Left lung (tissue), 10 donors: Measurements from ENCODE around the gene DHX35. TPM values are rescaled to one million over a fixed set of nuclear protein-coding genes. Genes with fewer than 3 reads are reported as not detected.

Experiments used
- ATAC-seq: fragments of 200-7000 bp; cut with Tn5 transposase; one replicate; pipeline ENCODE4 v1.9.1; 2020; ENCODE audit warnings: moderate library complexity
- DNase-seq, 4 donors: peaks; one replicate each; pipeline ENCODE4 v3.0.0-alpha.2; 2013 to 2020
- H3K27ac ChIP-seq, 2 donors: fragments of 200-600 bp; sonication (generic) in 1 of 2; one replicate each; pipeline versions ENCODE4 v1.5.0 to v1.8.0; 2020 to 2021
- H3K27me3 ChIP-seq, 2 donors: fragments of 200-600 bp; sonication (generic) in 1 of 2; one replicate each; pipeline versions ENCODE4 v1.5.0 to v1.8.0; 2020 to 2021
- H3K36me3 ChIP-seq, 2 donors: fragments of 200-600 bp; sonication (generic) in 1 of 2; one replicate each; pipeline versions ENCODE4 v1.5.0 to v1.8.0; 2020 to 2021
- H3K4me1 ChIP-seq, 2 donors: fragments of 200-600 bp; one replicate each; pipeline ENCODE4 v1.8.0; 2021
- H3K4me3 ChIP-seq, 2 donors: fragments of 200-600 bp; sonication (generic) in 1 of 2; one replicate each; pipeline versions ENCODE4 v1.5.0 to v1.8.0; 2020 to 2021; ENCODE audit warnings: mild to moderate bottlenecking in 1 of 2
- H3K9me3 ChIP-seq, 2 donors: fragments of 200-600 bp; sonication (generic) in 1 of 2; one replicate each; pipeline versions ENCODE4 v1.5.0 to v1.8.0; 2020 to 2021
- intact Hi-C, 2 donors: fragments of 100-400 bp; cut with DNase I; formaldehyde crosslinking; loops; one replicate each; pipeline versions ENCODE4 v1.11.2 to v1.14.2; 2022
- polyA plus RNA-seq, 6 donors: library from polyadenylated mRNA; unstranded; fragments of 120-200 nt; gene quantifications; one replicate each; pipeline ENCODE4 v1.2.1, GENCODE V29; 2013; ENCODE audit not compliant: insufficient read length in 6 of 6
- total RNA-seq, 2 donors: library from RNA; stranded (reverse); fragmentation: NEBNext Ultra II Directional; extraction: Animal tissue kit (Norgen Biotek cat#: 25700); gene quantifications; one replicate each; pipeline ENCODE4 v1.2.1, GENCODE V29; 2021
- TF ChIP-seq, protein P1 (sequence below), 2 donors: fragments of 200-600 bp; sonication (generic) in 1 of 2; IDR thresholded peaks; one replicate each; pipeline versions ENCODE4 v1.5.0 to v1.8.0; 2021; ENCODE audit warnings: antibody characterized with exemption in 2 of 2
- donor health status: DM: no; HTN: yes; CAD: no.
- donor health status: DM: no; HTN: no; CAD: no.

The DHX35 gene
- total and polyA plus RNA-seq, 8 donors, result 7.5 to 17.7 (median 16.4) TPM

DNA sequence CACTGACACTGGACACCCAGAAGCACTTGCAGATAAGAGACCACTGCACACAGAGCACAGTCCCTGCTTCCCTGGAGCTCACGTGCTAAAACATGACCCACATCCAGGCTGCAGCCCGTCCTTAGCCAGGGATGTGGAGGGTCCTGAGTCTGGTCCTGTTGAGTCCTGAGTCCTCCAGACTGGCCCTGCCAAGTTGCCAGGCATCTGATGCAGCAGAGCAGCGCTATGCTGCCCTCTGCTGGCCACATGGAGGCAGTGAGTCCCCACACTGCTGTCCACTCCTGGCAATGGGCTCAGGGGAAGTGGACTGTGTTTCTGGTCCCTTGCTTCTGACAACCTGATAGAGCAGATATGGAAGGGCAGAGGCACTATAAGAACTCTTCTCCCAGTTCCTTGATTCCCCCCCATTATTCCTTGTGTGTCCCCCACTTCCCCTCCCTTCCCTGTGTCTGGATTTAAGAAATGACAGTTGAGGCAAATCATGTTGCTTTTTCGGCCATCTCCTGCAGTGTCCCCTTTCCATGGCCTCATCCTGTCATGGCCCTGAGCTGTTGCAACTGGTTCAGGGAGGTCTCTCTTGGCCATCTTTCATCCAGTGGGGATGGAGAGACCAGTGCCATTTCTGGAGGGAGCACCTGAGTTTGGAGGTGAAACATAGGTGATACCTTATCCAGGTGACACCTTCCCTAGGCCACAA, 86.0 kb downstream of the DHX35 start:
- no peaks in the 10 kb centered on the region for H3K9me3 ChIP-seq
- no peak overlapping the region for H3K27ac ChIP-seq
- peak; percentile 92 for ATAC-seq
- H3K27me3 ChIP-seq, result peaks cover 0 to 5% of the 10 kb centered on the region in 2 donors
- peak; percentile 66 to 94 (median 83) for DNase-seq
- peaks cover 5 to 15% of the 10 kb centered on the region in 2 donors for H3K4me1 ChIP-seq
- intact Hi-C loops, result loop anchor here in 1 of 2 donors (5.0 kb wide), 1 partner anchor 121 kb away; the partner anchor contains the start of gene FAM83D
- no peak overlapping the region for H3K4me3 ChIP-seq
- H3K36me3 ChIP-seq, result peaks cover 0 to 3% of the 10 kb centered on the region in 2 donors
- TF ChIP-seq, protein P1, sequence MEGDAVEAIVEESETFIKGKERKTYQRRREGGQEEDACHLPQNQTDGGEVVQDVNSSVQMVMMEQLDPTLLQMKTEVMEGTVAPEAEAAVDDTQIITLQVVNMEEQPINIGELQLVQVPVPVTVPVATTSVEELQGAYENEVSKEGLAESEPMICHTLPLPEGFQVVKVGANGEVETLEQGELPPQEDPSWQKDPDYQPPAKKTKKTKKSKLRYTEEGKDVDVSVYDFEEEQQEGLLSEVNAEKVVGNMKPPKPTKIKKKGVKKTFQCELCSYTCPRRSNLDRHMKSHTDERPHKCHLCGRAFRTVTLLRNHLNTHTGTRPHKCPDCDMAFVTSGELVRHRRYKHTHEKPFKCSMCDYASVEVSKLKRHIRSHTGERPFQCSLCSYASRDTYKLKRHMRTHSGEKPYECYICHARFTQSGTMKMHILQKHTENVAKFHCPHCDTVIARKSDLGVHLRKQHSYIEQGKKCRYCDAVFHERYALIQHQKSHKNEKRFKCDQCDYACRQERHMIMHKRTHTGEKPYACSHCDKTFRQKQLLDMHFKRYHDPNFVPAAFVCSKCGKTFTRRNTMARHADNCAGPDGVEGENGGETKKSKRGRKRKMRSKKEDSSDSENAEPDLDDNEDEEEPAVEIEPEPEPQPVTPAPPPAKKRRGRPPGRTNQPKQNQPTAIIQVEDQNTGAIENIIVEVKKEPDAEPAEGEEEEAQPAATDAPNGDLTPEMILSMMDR (IDR thresholded peaks at IDR 0.05), result peak; percentile 98 to 99

- H3K4me1 ChIP-seq, result peaks cover 5 to 15% of the 10 kb centered on the region in 2 donors
- intact Hi-C loops, result loop anchor here in 1 of 2 donors (5.0 kb wide), 1 partner anchor 122 kb away; the partner anchor contains the start of gene FAM83D
- peak overlapping the region in 1 of 2 donors; percentile 54 for H3K4me3 ChIP-seq
- ATAC-seq (no peak), DNase-seq (no peak)
- no peaks in the 10 kb centered on the region for H3K36me3 ChIP-seq
- H3K9me3 ChIP-seq, result no peaks in the 10 kb centered on the region
- no peak overlapping the region for H3K27ac ChIP-seq
- peaks cover 0 to 5% of the 10 kb centered on the region in 2 donors for H3K27me3 ChIP-seq
- TF ChIP-seq, protein P1 (IDR thresholded peaks at IDR 0.05), result no peak
Measured at GRCh38 chr20:39049148-39049547, 87.0 kb downstream of the DHX35 start.

GRCh38 chr20:39049684-39050554, 87.8 kb downstream of the DHX35 start:
- TF ChIP-seq, protein P1 (IDR thresholded peaks at IDR 0.05), result peak; percentile 96 to 99
- Histone ChIP-seq H3K4me1 (peaks cover 5 to 15% of the 10 kb centered on the region in 2 donors), H3K9me3 (no peaks in the 10 kb centered on the region), H3K36me3 (no peaks in the 10 kb centered on the region), H3K4me3 (peak overlapping the region; percentile 54 to 75), H3K27me3 (peaks cover 0 to 5% of the 10 kb centered on the region in 2 donors), H3K27ac (no peak overlapping the region)
- DNase-seq, result peak; percentile 72 to 96 (median 80)
- intact Hi-C loops, result loop anchor here in 1 of 2 donors (5.0 kb wide), 1 partner anchor 123 kb away; the partner anchor contains the start of gene FAM83D
- ATAC-seq, result peak; percentile 95

GRCh38 chr20:39050555-39050902, 88.4 kb downstream of the DHX35 start:
- intact Hi-C loops, result no loop called here
- TF ChIP-seq, protein P1 (IDR thresholded peaks at IDR 0.05), result no peak
- DNase-seq, result no peak
- Histone ChIP-seq H3K4me3 (peak overlapping the region; percentile 54 to 75), H3K4me1 (peaks cover 5 to 15% of the 10 kb centered on the region in 2 donors), H3K36me3 (no peaks in the 10 kb centered on the region), H3K27me3 (peaks cover 0 to 5% of the 10 kb centered on the region in 2 donors), H3K27ac (no peak overlapping the region), H3K9me3 (no peaks in the 10 kb centered on the region)
- no peak for ATAC-seq

GRCh38 chr20:39052676-39053075, 90.5 kb downstream of the DHX35 start:
- DNase-seq, result no peak

More at GRCh38 chr20:39052676-39053075, 90.5 kb downstream of the DHX35 start:
- H3K9me3 ChIP-seq, result no peaks in the 10 kb centered on the region
- H3K4me3 ChIP-seq, result no peak overlapping the region
- peaks cover 5 to 15% of the 10 kb centered on the region in 2 donors for H3K4me1 ChIP-seq
- TF ChIP-seq, protein P1 (IDR thresholded peaks at IDR 0.05), result no peak
- ATAC-seq, result no peak
- H3K36me3 ChIP-seq, result no peaks in the 10 kb centered on the region
- intact Hi-C loops, result no loop called here
- H3K27me3 ChIP-seq, result peaks cover 0 to 10% of the 10 kb centered on the region in 2 donors
- H3K27ac ChIP-seq, result no peak overlapping the region
